ENCODE data around the gene GJB4. TPM values are rescaled to one million over a fixed set of nuclear protein-coding genes. Genes with fewer than 3 reads are reported as not detected.

The GJB4 gene
- total and polyA plus RNA-seq, 2 donors (not counting 1 experiment from before 2014, with no cell fraction given), result not detected

DNA sequence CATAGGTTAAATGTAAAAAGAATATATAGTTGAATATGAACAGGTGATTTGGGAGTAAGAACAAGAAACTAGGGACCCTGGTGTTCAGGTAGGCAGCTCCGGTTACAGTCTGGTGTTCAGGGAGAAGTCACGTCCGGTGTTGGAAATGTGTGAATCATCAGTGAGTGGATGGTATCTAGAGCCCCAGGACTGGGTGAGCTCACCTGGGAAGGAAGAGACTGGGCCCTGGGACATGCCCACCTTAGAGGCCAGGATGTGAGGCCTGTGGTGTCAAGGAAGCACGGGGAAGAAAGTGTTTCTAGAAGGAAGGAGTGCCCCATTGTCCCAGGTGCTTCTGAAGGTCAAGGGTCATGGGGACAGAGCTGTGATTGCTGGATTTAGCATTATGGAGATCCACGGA lies 20.0 kb downstream of the GJB4 start:
- ATAC-seq (ENCODE audit: low read depth) (no peak), DNase-seq (no peak)
- Histone ChIP-seq H3K27ac (ENCODE audit: low read length in 2 of 2) (no peak overlapping the region), H3K27me3 (replicated peaks in 1 of 4; ENCODE audit: control extremely low read depth in 1 of 4, control insufficient read depth in 3 of 4, insufficient read depth in 4 of 4, low read length in 3 of 4) (peaks cover 0 to 39% (median 10%) of the 10 kb centered on the region in 4 experiments), H3K79me2 (ENCODE audit: control insufficient read depth, insufficient read depth, low read length) (no peaks in the 10 kb centered on the region), H3K9ac (ENCODE audit: low read length) (no peak overlapping the region), H3K9me3 (ENCODE audit: control extremely low read depth in 1 of 3, control insufficient read depth in 2 of 3, insufficient read depth in 1 of 3, low read length in 2 of 3) (no peaks in the 10 kb centered on the region), H4K20me1 (ENCODE audit: control insufficient read depth, insufficient read depth, low read length, poor library complexity, severe bottlenecking) (no peaks in the 10 kb centered on the region), H3K4me3 (ENCODE audit: control extremely low read depth in 1 of 5, extremely low read depth in 1 of 5, insufficient read depth in 1 of 5, low read depth in 2 of 5, low read length in 4 of 5) (no peak overlapping the region), H3K4me2 (replicated peaks; ENCODE audit: low read depth, low read length, poor library complexity, severe bottlenecking) (no peak overlapping the region), H2AFZ (ENCODE audit: insufficient read depth, low read depth, low read length, poor library complexity, severe bottlenecking) (no peak overlapping the region), H3K36me3 (replicated peaks in 1 of 2; ENCODE audit: control extremely low read depth in 1 of 2, control insufficient read depth in 1 of 2, extremely low read depth in 1 of 2, insufficient read depth in 2 of 2, low read length in 1 of 2) (no peaks in the 10 kb centered on the region), H3K4me1 (ENCODE audit: control insufficient read depth in 2 of 2, insufficient read depth in 2 of 2, low read length in 2 of 2) (peaks cover 2 to 13% of the 10 kb centered on the region in 2 donors)
- ChIA-PET POLR2A (no interaction called here), CTCF (no interaction called here)
- intact Hi-C loops (cut with micrococcal nuclease), result no loop called here
- WGBS (ENCODE audit: insufficient coverage), result 91% methylated on average over 5 of the region's 5 CpGs
- Mint-ChIP-seq H3K4me1 (peaks cover 7% of the 10 kb centered on the region), H3K27me3 (peaks cover 49% of the 10 kb centered on the region), H3K4me3 (no peak overlapping the region), H3K9me3 (ENCODE audit: insufficient read depth) (no peaks in the 10 kb centered on the region), H3K27ac (no peak overlapping the region)
- TF ChIP-seq, protein P1, sequence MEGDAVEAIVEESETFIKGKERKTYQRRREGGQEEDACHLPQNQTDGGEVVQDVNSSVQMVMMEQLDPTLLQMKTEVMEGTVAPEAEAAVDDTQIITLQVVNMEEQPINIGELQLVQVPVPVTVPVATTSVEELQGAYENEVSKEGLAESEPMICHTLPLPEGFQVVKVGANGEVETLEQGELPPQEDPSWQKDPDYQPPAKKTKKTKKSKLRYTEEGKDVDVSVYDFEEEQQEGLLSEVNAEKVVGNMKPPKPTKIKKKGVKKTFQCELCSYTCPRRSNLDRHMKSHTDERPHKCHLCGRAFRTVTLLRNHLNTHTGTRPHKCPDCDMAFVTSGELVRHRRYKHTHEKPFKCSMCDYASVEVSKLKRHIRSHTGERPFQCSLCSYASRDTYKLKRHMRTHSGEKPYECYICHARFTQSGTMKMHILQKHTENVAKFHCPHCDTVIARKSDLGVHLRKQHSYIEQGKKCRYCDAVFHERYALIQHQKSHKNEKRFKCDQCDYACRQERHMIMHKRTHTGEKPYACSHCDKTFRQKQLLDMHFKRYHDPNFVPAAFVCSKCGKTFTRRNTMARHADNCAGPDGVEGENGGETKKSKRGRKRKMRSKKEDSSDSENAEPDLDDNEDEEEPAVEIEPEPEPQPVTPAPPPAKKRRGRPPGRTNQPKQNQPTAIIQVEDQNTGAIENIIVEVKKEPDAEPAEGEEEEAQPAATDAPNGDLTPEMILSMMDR (IDR thresholded peaks at IDR 0.05), result no peak
- no peak for TF ChIP-seq EZH2 (IDR thresholded peaks at IDR 0.05; ENCODE audit: borderline replicate concordance, insufficient read depth, low read depth, low read length, poor library complexity, severe bottlenecking)

DNA sequence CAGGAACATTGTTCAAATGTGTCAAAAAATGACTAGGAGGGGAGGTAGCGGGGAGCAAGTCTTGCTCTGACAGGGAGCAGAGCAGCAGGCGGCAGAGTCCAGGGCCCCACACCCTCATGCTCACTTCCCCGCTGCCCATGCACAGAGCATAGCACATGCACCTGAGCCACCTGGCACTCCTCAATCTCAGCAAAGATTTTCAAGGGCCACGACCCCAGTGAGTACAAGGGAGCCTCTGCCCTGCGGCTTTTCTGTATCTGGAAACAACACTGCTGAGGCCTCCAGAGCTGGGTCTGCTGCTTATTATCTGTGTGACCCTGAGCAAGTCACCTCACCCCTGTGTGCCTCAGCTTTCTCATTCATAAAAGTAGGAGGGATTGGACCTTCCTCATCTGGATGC lies 20.4 kb downstream of the GJB4 start:
- intact Hi-C loops (cut with micrococcal nuclease), result no loop called here
- Mint-ChIP-seq H3K27me3 (peaks cover 49% of the 10 kb centered on the region), H3K4me3 (no peak overlapping the region), H3K4me1 (peaks cover 7% of the 10 kb centered on the region), H3K27ac (no peak overlapping the region), H3K9me3 (ENCODE audit: insufficient read depth) (no peaks in the 10 kb centered on the region)
- Histone ChIP-seq H3K79me2 (ENCODE audit: control insufficient read depth, insufficient read depth, low read length) (no peaks in the 10 kb centered on the region), H2AFZ (ENCODE audit: insufficient read depth, low read depth, low read length, poor library complexity, severe bottlenecking) (no peak overlapping the region), H3K27ac (ENCODE audit: low read length in 2 of 2) (no peak overlapping the region), H3K9ac (ENCODE audit: low read length) (no peak overlapping the region), H3K4me3 (ENCODE audit: control extremely low read depth in 1 of 5, extremely low read depth in 1 of 5, insufficient read depth in 1 of 5, low read depth in 2 of 5, low read length in 4 of 5) (no peak overlapping the region), H3K4me1 (ENCODE audit: control insufficient read depth in 2 of 2, insufficient read depth in 2 of 2, low read length in 2 of 2) (peaks cover 2 to 13% of the 10 kb centered on the region in 2 donors), H4K20me1 (ENCODE audit: control insufficient read depth, insufficient read depth, low read length, poor library complexity, severe bottlenecking) (no peaks in the 10 kb centered on the region), H3K9me3 (ENCODE audit: control extremely low read depth in 1 of 3, control insufficient read depth in 2 of 3, insufficient read depth in 1 of 3, low read length in 2 of 3) (no peaks in the 10 kb centered on the region), H3K36me3 (replicated peaks in 1 of 2; ENCODE audit: control extremely low read depth in 1 of 2, control insufficient read depth in 1 of 2, extremely low read depth in 1 of 2, insufficient read depth in 2 of 2, low read length in 1 of 2) (no peaks in the 10 kb centered on the region), H3K27me3 (replicated peaks in 1 of 4; ENCODE audit: control extremely low read depth in 1 of 4, control insufficient read depth in 3 of 4, insufficient read depth in 4 of 4, low read length in 3 of 4) (peaks cover 0 to 39% (median 10%) of the 10 kb centered on the region in 4 experiments), H3K4me2 (replicated peaks; ENCODE audit: low read depth, low read length, poor library complexity, severe bottlenecking) (no peak overlapping the region)
- ChIA-PET POLR2A (no interaction called here), CTCF (no interaction called here)
- DNase-seq (no peak), ATAC-seq (ENCODE audit: low read depth) (no peak)
- 93% methylated on average over 5 of the region's 5 CpGs for WGBS (ENCODE audit: insufficient coverage)
- TF ChIP-seq EZH2 (IDR thresholded peaks at IDR 0.05; ENCODE audit: borderline replicate concordance, insufficient read depth, low read depth, low read length, poor library complexity, severe bottlenecking), result no peak
- TF ChIP-seq, protein P1 (IDR thresholded peaks at IDR 0.05), result no peak

Measured in B cell (primary cell).